Right lobe of liver (tissue), 6 donors: ENCODE measurements around the gene DRAM1. TPM values are rescaled to one million over a fixed set of nuclear protein-coding genes. Genes with fewer than 3 reads are reported as not detected.
A peak's percentile ranks its signal among the peaks of the same experiment; 100 is the strongest.

Source experiments
- ATAC-seq, 4 donors: fragments of 200-7000 bp; cut with Tn5 transposase; one replicate each; pipeline ENCODE4 v1.9.1; 2020; ENCODE audit warnings: mild to moderate bottlenecking in 4 of 4, moderate library complexity in 4 of 4
- DNase-seq, 3 donors: peaks; one replicate each; pipeline ENCODE4 v3.0.0-alpha.2; 2020
- H3K27ac ChIP-seq, 3 donors: fragments of 200-600 bp; one replicate each; pipeline ENCODE4 v1.8.0; 2022
- H3K27me3 ChIP-seq, 2 donors: fragments of 200-600 bp; one replicate each; pipeline ENCODE4 v1.8.0; 2022
- H3K36me3 ChIP-seq, 4 donors: fragments of 200-600 bp; sonication (generic) in 1 of 4; one replicate each; pipeline versions ENCODE4 v1.5.1 to v1.8.0; 2017 to 2022; ENCODE audit warnings: control low read depth in 1 of 4
- H3K4me1 ChIP-seq, 4 donors: fragments of 200-600 bp; sonication (generic) in 1 of 4; one replicate each; pipeline versions ENCODE4 v1.5.1 to v1.8.0; 2017 to 2022; ENCODE audit warnings: control low read depth in 1 of 4
- H3K4me3 ChIP-seq, 3 donors: fragments of 200-600 bp; one replicate each; pipeline ENCODE4 v1.8.0; 2022
- H3K9me3 ChIP-seq, 4 donors: fragments of 200-600 bp; sonication (generic) in 1 of 4; one replicate each; pipeline versions ENCODE4 v1.5.1 to v1.8.0; 2017 to 2022; ENCODE audit warnings: control low read depth in 1 of 4
- POLR2A ChIP-seq: fragments of 450-650 bp; IDR thresholded peaks from one replicate; pipeline ENCODE4 v1.6.1; 2017; ENCODE audit warnings: antibody characterized with exemption, mild to moderate bottlenecking
- WGBS: methylation state at CpG from one replicate; pipeline ENCODE4 v1.1.6; 2018; ENCODE audit warnings: low coverage, low lambda C conversion rate; ENCODE audit not compliant: insufficient coverage; ENCODE audit errors: missing lambda C conversion rate; 5-methylcytosine and 5-hydroxymethylcytosine counted together
- intact Hi-C, 2 donors: fragments of 100-400 bp; cut with DNase I; formaldehyde crosslinking; loops; one replicate each; pipeline versions ENCODE4 v1.11.2 to v1.14.1; 2022
- total RNA-seq, 6 experiments: library from RNA; depleted of rRNA in 2 of 6; stranded (reverse); fragments of >200 nt in 2 of 6; fragmentation: NEBNext Ultra II Directional in 3 of 6; extraction: Animal tissue kit (Norgen Biotek cat#: 25700) in 3 of 6; gene quantifications; one replicate each; pipeline versions ENCODE4 v1.1.0 to v1.2.4, GENCODE V29; 2016 to 2023
- TF ChIP-seq, protein P1 (sequence below), 4 donors: fragments of 200-600 bp in 3 of 4; fragments of 450-650 bp in 1 of 4; IDR thresholded peaks; one replicate each; pipeline versions ENCODE4 v1.5.1 to v1.8.0; 2016 to 2022; ENCODE audit warnings: antibody characterized with exemption in 4 of 4, mild to moderate bottlenecking in 2 of 4
- donor health status: DM: no; HTN: yes; CAD: no.
- donor health status: DM: no; HTN: no; CAD: no.
- donor health status: DM: no; HTN: no; CAD: no.
- donor health status: DM: no; HTN: yes; CAD: no.
- donor health status: DM: no; HTN: yes; CAD: no.

The DRAM1 gene
- total RNA-seq, 6 experiments from 2014 or later = 2.2 to 11.3 (median 4.3) TPM

DNA sequence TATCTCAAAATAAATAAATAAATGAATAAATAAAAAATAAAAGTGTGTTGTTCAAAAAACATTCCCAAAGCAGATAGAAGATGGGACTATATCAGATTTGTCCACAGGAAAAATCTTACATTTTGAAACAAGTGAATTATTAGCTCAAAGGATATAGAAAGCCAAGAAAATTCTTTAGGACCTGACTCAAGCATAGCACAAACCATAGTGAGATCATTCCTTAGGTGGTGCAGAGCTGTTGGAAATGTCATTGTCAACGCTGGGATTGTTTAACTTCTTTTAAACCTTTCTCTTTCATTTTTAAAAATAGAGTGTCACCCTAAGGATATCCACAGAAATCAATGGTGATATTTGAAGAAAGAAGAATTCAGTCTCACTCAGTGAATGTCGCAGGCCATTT is 43.5 kb downstream of the DRAM1 start:
- DNase-seq (no peak), ATAC-seq (no peak)
- TF ChIP-seq, protein P1, sequence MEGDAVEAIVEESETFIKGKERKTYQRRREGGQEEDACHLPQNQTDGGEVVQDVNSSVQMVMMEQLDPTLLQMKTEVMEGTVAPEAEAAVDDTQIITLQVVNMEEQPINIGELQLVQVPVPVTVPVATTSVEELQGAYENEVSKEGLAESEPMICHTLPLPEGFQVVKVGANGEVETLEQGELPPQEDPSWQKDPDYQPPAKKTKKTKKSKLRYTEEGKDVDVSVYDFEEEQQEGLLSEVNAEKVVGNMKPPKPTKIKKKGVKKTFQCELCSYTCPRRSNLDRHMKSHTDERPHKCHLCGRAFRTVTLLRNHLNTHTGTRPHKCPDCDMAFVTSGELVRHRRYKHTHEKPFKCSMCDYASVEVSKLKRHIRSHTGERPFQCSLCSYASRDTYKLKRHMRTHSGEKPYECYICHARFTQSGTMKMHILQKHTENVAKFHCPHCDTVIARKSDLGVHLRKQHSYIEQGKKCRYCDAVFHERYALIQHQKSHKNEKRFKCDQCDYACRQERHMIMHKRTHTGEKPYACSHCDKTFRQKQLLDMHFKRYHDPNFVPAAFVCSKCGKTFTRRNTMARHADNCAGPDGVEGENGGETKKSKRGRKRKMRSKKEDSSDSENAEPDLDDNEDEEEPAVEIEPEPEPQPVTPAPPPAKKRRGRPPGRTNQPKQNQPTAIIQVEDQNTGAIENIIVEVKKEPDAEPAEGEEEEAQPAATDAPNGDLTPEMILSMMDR (IDR thresholded peaks at IDR 0.05) = no peak
- no peak for TF ChIP-seq POLR2A
- intact Hi-C loops = no loop called here
- Histone ChIP-seq H3K4me1 (peaks cover 0 to 6% (median 0%) of the 10 kb centered on the region in 4 donors), H3K27me3 (no peaks in the 10 kb centered on the region), H3K27ac (no peak overlapping the region), H3K36me3 (no peaks in the 10 kb centered on the region), H3K9me3 (no peaks in the 10 kb centered on the region), H3K4me3 (no peak overlapping the region)
- 74% methylated on average over 2 of the region's 2 CpGs for WGBS

DNA sequence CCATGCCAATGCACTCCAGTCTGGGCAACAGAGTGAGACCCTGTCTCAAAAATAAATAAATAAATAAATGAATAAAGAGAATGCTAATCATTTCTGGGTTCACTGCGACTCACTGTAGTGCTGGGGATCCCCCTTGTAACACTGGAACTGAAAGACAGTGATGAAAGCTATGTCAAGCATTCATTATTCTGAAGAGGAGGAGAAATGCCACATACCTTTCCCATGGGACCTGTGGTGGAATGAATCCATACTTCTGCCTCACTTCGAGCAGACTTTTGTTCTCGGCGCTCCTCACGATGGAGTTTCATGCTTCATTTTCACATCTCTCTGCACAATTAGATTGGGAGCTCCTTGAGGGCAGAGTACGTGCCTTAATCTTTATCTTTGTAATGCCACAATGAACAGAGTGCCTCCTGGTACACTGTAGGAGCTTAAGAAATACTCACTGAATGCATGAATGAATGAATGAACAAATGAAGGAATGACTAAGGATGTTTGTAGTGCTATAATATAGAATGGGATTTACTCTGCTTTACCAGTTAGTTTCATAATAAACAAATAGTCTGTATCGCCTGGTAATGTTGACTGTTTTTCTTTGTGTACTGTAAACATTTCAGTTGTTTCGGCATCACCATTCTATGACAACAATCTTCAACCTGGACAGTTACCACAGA is 45.8 kb downstream of the DRAM1 start:
- no peak overlapping the region for H3K27ac ChIP-seq
- no peak for DNase-seq
- no peaks in the 10 kb centered on the region for H3K27me3 ChIP-seq
- H3K36me3 ChIP-seq = no peaks in the 10 kb centered on the region
- no peak for ATAC-seq
- H3K4me1 ChIP-seq = no peaks in the 10 kb centered on the region
- H3K9me3 ChIP-seq = no peaks in the 10 kb centered on the region
- WGBS = 80% methylated on average over 8 of the region's 8 CpGs
- intact Hi-C loops = no loop called here
- no peak overlapping the region for H3K4me3 ChIP-seq
- TF ChIP-seq, protein P1 (IDR thresholded peaks at IDR 0.05) = no peak
- TF ChIP-seq POLR2A = no peak

DNA sequence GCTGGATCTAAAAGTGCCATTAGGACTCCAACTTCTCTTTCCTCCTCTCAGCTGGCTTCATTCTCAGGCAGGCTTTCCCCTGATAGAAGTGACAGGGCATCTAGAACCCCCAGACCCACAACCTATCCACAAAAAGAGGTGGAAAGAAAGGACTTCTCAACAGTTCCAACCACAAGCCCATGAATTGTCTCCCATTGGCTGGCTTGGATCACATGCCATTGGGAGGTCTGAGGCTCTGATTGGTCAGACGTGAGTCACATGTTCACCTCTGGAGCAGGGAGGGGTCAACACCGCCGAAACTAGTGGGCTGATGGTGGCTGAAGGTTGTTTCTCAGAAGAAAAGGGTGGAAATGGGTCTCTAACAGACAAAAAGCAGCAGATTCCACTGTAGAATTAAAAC is 47.2 kb downstream of the DRAM1 start:
- ATAC-seq = no peak
- no peak for DNase-seq
- Histone ChIP-seq H3K4me3 (no peak overlapping the region), H3K9me3 (no peaks in the 10 kb centered on the region), H3K4me1 (no peaks in the 10 kb centered on the region), H3K36me3 (no peaks in the 10 kb centered on the region), H3K27ac (no peak overlapping the region), H3K27me3 (no peaks in the 10 kb centered on the region)
- TF ChIP-seq, protein P1 (IDR thresholded peaks at IDR 0.05) = no peak
- no peak for TF ChIP-seq POLR2A
- intact Hi-C loops = no loop called here
- 80% methylated on average over 3 of the region's 3 CpGs for WGBS

DNA sequence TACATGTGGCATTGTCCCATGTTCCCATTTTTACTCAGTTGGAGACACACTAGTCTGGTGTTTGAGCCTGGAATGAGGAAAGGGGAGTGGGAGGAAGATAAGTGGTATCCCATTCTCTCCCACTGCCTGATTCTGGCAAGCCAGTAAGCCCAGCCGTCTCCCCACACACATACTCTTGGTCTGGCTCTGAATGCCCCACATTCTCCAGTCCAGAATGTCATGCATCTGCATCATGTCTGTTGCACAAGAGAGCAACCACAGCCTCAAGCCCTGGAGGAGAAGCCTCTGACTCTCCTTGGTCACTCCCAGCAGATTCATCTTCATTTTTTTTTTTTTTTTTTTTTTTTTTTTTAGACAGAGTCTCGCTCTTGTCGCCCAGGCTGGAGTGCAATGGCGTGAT is 48.0 kb downstream of the DRAM1 start:
- DNase-seq (no peak), ATAC-seq (peak; percentile 45 to 71 (median 48))
- H3K9me3 ChIP-seq = no peaks in the 10 kb centered on the region
- no peaks in the 10 kb centered on the region for H3K36me3 ChIP-seq
- no peaks in the 10 kb centered on the region for H3K4me1 ChIP-seq
- H3K4me3 ChIP-seq = no peak overlapping the region
- no peak overlapping the region for H3K27ac ChIP-seq
- TF ChIP-seq, protein P1 (IDR thresholded peaks at IDR 0.05) = no peak
- TF ChIP-seq POLR2A = no peak
- H3K27me3 ChIP-seq = no peaks in the 10 kb centered on the region
- no CpG with 5 or more reads among the region's 4 CpGs for whole genome bisulfite sequencing
- intact Hi-C loops = no loop called here
